Smooth muscle cell of the brain vasculature (primary cell): Measurements from ENCODE around the gene FCRLB.
"Not testable (repeated sequence)": the region's sequence is repeated elsewhere in the genome, so short reads cannot be mapped to it uniquely, and the experiment has no call there.

Experiments used
- DNase-seq: peaks from one replicate; pipeline ENCODE4 v3.0.0-alpha.2; 2012; ENCODE audit warnings: low read depth, low spot score

Gene FCRLB

DNA sequence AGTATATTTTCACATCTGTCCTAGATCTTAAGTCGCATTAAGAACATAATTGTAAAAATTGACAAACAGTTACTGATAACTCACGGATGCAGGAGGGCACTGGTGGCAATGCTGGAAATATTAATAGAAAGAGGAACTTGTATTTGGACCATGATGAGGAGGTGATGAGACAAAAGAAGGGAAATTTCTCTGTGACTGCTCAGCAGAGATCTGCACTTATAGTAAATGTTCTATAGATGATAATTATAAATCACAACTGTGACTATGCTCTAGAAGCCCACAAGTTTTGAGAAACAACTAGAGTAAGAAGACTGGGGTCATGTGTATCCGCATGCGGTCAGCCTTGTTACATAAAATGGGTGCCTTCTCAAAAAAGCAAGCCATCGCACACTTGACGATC is 19.6 kb downstream of the FCRLB start:
- DNase-seq: no peak

- DNase-seq: no peak
These were observed 21.9 kb downstream of the FCRLB start for GRCh38 chr1:161743231-161743630.

GRCh38 chr1:161747801-161748200 is 26.5 kb downstream of the FCRLB start:
- no peak for DNase-seq

DNA sequence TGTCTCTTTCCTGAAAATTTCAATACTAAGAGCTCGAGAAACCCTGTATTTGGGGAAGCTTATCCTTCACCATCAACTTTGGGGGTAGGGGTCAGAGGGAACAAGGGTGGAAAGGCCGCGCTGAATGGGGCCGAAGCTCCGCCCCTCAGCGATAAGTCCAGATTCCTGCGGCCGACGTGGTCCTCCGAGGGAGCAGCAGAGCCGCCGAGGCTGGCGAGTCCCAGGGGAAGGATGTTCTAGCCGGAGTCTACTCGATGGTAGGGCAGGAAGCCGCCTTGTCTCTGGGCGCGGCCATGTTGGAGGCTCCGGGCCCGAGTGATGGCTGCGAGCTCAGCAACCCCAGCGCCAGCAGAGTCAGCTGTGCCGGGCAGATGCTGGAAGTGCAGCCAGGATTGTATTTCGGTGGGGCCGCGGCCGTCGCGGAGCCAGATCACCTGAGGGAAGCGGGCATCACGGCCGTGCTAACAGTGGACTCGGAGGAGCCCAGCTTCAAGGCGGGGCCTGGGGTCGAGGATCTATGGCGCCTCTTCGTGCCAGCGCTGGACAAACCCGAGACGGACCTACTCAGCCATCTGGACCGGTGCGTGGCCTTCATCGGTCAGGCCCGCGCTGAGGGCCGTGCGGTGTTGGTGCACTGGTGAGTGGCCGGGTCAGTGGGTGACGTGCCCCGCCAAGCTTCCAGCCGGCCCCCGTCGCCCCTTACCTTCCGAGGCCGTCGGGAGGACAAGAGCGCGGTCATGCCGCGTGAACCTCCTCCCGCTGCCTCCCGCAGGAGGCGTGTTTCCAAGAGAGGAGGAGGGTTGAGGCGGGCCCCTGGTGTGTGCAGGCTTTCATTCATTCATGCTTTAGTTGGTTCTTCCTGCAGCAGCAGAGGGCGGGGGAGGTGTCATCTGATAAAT is 28.4 kb downstream of the FCRLB start, which contains the start of gene DUSP12:
DUSP12 (plus strand) TSS at position 278 of the 899 bp plus-strand sequence; CDS start at position 294, 16 bp downstream.
- DNase-seq: peak; percentile 86

GRCh38 chr1:161763522-161764098 is 42.3 kb downstream of the FCRLB start:
- no peak for DNase-seq

GRCh38 chr1:161766102-161766981 is 45.0 kb downstream of the FCRLB start, which contains the start of gene ATF6:
Gene ATF6, plus strand, starts transcription at chr1:161766320. Its CDS starts 41 bp downstream, at chr1:161766361.
- DNase-seq: peak; percentile 67

DNA sequence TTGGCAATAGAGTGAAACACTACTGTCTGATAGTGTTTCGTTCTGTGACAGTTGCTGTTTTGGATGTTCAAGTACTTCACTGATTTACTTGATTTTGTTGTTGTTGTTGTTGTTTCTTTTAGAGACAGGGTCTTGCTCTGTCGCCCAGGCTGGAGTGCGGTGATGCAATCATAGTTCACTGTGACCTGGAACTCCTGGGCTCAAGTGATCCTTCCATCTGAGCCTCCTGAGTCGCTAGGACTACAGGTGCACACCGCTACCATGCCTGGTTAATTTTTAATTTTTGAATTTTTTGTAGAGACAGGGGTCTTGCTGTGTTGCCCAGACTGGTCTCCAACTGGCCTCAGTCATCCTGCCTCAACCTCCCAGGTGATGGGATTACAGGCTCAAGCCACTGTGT is 47.1 kb downstream of the FCRLB start:
- no peak for DNase-seq

DNA sequence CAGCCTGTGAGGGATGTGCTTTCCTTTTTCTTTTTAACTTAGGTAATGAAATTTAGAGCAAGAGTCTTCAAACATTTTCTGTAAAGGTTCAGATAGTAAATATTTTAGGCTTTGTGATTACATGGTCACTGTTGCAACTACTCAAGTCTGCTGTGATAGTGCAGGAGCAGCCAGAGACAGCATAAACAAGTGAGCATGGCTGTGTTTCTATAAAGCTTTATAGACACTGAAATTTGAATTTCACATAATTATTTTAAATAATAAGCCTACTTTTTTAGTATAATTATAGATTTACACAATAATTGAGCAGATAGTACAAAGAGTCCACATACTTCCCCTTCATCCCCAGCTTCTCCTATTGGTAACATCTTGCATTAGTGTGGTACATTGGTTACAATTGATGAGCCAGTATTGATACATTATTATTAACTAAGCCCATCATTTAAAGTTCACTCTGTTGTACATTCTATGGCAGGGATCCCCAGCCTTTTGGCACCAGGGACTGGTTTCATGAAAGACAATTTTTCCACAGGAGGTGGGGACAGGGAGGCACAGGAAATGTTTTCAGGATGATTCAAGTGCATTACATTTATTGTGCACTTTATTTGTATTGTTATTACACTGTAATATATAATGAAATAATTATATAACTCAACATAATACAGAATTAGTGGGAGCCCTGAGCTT is 47.8 kb downstream of the FCRLB start:
- DNase-seq: no peak

- not testable (repeated sequence) for DNase-seq
These were observed 48.3 kb downstream of the FCRLB start for GRCh38 chr1:161769673-161770045.

- DNase-seq: no peak
These were observed 48.9 kb downstream of the FCRLB start for GRCh38 chr1:161770250-161770649.

- no peak for DNase-seq
These were observed 49.8 kb downstream of the FCRLB start for GRCh38 chr1:161771161-161771560.

GRCh38 chr1:161771973-161772372 is 50.6 kb downstream of the FCRLB start:
- DNase-seq: no peak

DNA sequence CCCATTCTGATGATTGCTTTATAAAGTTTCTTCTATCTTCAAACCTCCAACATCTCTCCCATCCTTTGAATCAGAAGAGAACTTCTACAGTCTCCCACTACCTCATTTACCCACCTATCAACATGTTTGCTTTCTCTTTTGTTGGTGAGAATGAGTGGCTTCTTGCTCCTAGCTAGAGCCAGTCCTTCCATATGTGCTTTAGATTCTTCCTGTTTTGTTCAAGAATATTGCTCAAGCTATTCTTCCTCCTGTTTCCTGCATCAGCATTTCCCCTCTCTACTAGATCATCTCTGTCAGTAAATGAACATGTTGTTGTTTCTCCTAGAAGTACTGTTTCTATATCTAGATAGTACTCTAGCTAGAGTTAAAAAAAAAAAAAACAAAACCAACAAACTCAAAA is 51.1 kb downstream of the FCRLB start:
- DNase-seq: no peak

DNA sequence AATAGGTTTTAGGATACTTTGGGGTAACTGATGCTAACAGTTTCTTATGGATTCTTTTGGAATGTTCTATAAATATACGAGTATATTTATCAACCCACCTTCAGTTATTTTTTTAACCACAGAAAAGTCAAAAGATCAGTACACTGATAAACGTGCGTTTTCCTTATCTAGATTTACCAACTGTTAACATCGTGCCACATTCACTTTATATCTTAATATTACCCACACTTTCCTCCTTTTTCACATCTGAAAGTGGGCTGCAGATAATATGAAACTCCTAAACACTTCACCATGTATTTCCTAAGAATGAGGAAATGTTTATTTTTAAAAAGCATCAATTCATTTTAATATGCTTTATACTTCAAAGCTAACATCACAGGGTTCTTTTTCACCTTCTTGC is 52.4 kb downstream of the FCRLB start:
- DNase-seq: no peak

DNA sequence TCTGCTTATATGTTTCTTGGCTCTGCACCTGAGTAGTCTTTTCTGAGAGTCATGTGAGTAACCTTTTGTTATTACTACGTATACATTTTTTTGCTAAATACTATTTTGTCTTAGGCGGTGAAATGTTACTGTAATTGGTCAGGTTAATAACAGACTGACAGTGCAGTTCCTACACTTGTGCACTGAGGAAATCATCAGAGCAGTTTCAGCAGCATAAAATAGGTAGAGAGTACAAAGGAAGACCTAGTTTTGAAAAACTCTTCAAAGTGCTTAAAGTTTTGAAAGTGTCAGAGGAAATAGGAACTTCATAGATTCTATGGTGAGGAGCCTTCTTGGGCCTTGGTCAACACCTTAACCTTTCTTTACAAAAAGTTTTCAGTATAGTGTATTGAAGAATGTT is 55.9 kb downstream of the FCRLB start:
- no peak for DNase-seq
